Neuronal stem cell (in vitro differentiated cells): Measurements from ENCODE around the gene FGF11.

Experiments
- DNase-seq: peaks from one replicate; pipeline ENCODE4 v3.0.0-alpha.2; 2013; ENCODE audit warnings: low spot score
- H2AFZ ChIP-seq: one replicate; pipeline ENCODE4 v1.6.1; 2013; ENCODE audit warnings: mild to moderate bottlenecking, low read length, inconsistent platforms
- H2AK5ac ChIP-seq: 2 replicates; pipeline ENCODE4 v1.6.1; 2013; ENCODE audit warnings: low read depth, mild to moderate bottlenecking, inconsistent platforms, low read length, moderate library complexity, mixed read lengths
- H2BK120ac ChIP-seq: 2 replicates; pipeline ENCODE4 v1.6.1; 2013; ENCODE audit warnings: low read depth, mild to moderate bottlenecking, inconsistent platforms, low read length, moderate library complexity, mixed read lengths
- H2BK12ac ChIP-seq: one replicate; pipeline ENCODE4 v1.6.1; 2013; ENCODE audit warnings: low read length, inconsistent platforms
- H2BK15ac ChIP-seq: 2 replicates; pipeline ENCODE4 v1.6.1; 2013; ENCODE audit warnings: mild to moderate bottlenecking, low read length, inconsistent platforms, mixed read lengths
- H2BK5ac ChIP-seq: one replicate; pipeline ENCODE4 v1.6.1; 2013; ENCODE audit warnings: inconsistent platforms, mild to moderate bottlenecking, low read length, moderate library complexity
- H3K14ac ChIP-seq: one replicate; pipeline ENCODE4 v1.6.1; 2013; ENCODE audit warnings: low read length, inconsistent platforms
- H3K18ac ChIP-seq: 2 replicates; pipeline ENCODE4 v1.6.1; 2013; ENCODE audit warnings: low read length, inconsistent platforms
- H3K23ac ChIP-seq: 2 replicates; pipeline ENCODE4 v1.6.1; 2013; ENCODE audit warnings: low read depth, mild to moderate bottlenecking, mixed read lengths, low read length, inconsistent platforms; ENCODE audit not compliant: poor library complexity
- H3K27ac ChIP-seq: replicated peaks from 3 replicates; pipeline ENCODE4 v1.5.1; 2013; ENCODE audit warnings: low read length, inconsistent platforms
- H3K27me3 ChIP-seq, 3 experiments: 2 replicates each; pipeline ENCODE4 v1.6.1; 2013; ENCODE audit warnings: low read length in 3 of 3, mild to moderate bottlenecking in 2 of 3, inconsistent platforms in 1 of 3, low read depth in 1 of 3, mixed read lengths in 1 of 3, moderate library complexity in 1 of 3; ENCODE audit not compliant: control insufficient read depth in 3 of 3, insufficient read depth in 3 of 3
- H3K36me3 ChIP-seq, 2 donors: replicated peaks in 1 of 2; 2 replicates each; pipeline ENCODE4 v1.6.1; 2013; ENCODE audit warnings: low read length in 2 of 2; ENCODE audit not compliant: control insufficient read depth in 2 of 2, insufficient read depth in 2 of 2
- H3K4ac ChIP-seq: 2 replicates; pipeline ENCODE4 v1.6.1; 2013; ENCODE audit warnings: inconsistent platforms, mild to moderate bottlenecking, low read length, moderate library complexity
- H3K4me1 ChIP-seq, 2 donors: 1 replicate in 1 of 2; 2 replicates in 1 of 2; pipeline ENCODE4 v1.6.1; 2013; ENCODE audit warnings: low read length in 2 of 2, low read depth in 1 of 2; ENCODE audit not compliant: control insufficient read depth in 2 of 2, insufficient read depth in 1 of 2
- H3K4me2 ChIP-seq: one replicate; pipeline ENCODE4 v1.6.1; 2013; ENCODE audit warnings: mild to moderate bottlenecking, low read length, inconsistent platforms; ENCODE audit not compliant: insufficient read depth, poor library complexity, severe bottlenecking
- H3K4me3 ChIP-seq, 2 donors: 2 replicates each; pipeline ENCODE4 v1.5.1; 2013; ENCODE audit warnings: low read length in 2 of 2, mild to moderate bottlenecking in 2 of 2, inconsistent platforms in 1 of 2, moderate library complexity in 1 of 2
- H3K79me1 ChIP-seq: one replicate; pipeline ENCODE4 v1.6.1; 2013; ENCODE audit warnings: low read depth, mild to moderate bottlenecking, inconsistent platforms, low read length, moderate library complexity
- H3K9ac ChIP-seq: one replicate; pipeline ENCODE4 v1.6.1; 2013; ENCODE audit warnings: mild to moderate bottlenecking, low read depth, low read length, inconsistent platforms; ENCODE audit not compliant: poor library complexity
- H3K9me3 ChIP-seq, 2 donors: replicated peaks in 1 of 2; 2 replicates each; pipeline versions ENCODE3 to v1.6.1; 2013; ENCODE audit warnings: low read length in 2 of 2, mild to moderate bottlenecking in 2 of 2, inconsistent platforms in 1 of 2, low read depth in 1 of 2, mixed read lengths in 1 of 2, moderate library complexity in 1 of 2; ENCODE audit not compliant: control insufficient read depth in 2 of 2, insufficient read depth in 1 of 2
- H4K8ac ChIP-seq: one replicate; pipeline ENCODE4 v1.6.1; 2013; ENCODE audit warnings: low read depth, mild to moderate bottlenecking, inconsistent platforms, low read length, moderate library complexity
- H4K91ac ChIP-seq: one replicate; pipeline ENCODE4 v1.6.1; 2013; ENCODE audit warnings: low read length, low read depth, mild to moderate bottlenecking, inconsistent platforms; ENCODE audit not compliant: poor library complexity
- WGBS, 2 donors: extraction: QIAGEN DNeasy Blood & Tissue Kit; methylation state at CpG; one replicate each; pipeline ENCODE4 v1.1.7; 2013; ENCODE audit warnings: missing lambda C conversion rate in 2 of 2, mixed read lengths in 1 of 2; ENCODE audit not compliant: insufficient read length in 2 of 2, insufficient replicate concordance in 1 of 2; ENCODE audit errors: extremely low coverage in 2 of 2; 5-methylcytosine and 5-hydroxymethylcytosine counted together

The FGF11 gene

DNA sequence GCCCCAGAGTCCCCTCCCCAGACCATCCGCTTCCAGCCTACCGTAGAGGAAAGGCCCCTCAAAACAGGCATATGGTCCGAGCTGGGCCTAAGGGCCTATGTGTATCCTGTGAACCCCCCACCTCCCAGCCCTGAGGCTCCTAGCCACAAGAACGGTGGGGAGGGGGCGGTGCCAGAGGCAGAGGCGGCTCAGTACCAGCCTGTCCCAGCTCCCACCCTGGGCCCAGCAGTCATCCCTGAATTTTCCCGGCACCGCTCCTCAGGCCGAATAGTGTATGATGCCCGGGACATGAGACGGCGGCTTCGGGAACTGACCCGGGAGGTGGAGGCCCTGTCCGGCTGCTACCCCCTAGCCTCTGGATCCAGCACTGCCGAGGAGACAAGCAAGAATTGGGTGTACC is 18.1 kb upstream of the FGF11 start:
- Histone ChIP-seq H3K4ac (no peak overlapping the region), H2BK15ac (peak overlapping the region; percentile 13), H2AK5ac (peak overlapping the region; percentile 95), H4K91ac (peak overlapping the region; percentile 9), H3K79me1 (peaks cover under 1% of the 10 kb centered on the region), H3K27me3 (no peaks in the 10 kb centered on the region), H3K4me3 (no peak overlapping the region), H3K18ac (peak overlapping the region; percentile 15), H3K14ac (no peak overlapping the region), H3K4me2 (no peak overlapping the region), H3K27ac (no peak overlapping the region), H3K9me3 (no peaks in the 10 kb centered on the region), H3K23ac (peak overlapping the region; percentile 6), H4K8ac (no peak overlapping the region), H2BK120ac (peak overlapping the region; percentile 6), H3K36me3 (peaks cover 12 to 25% of the 10 kb centered on the region in 2 donors), H2BK12ac (peak overlapping the region; percentile 19), H3K9ac (no peak overlapping the region), H2AFZ (no peak overlapping the region), H3K4me1 (peaks cover 26 to 38% of the 10 kb centered on the region in 2 donors), H2BK5ac (no peak overlapping the region)
- WGBS, 2 donors, result no CpG with 5 or more reads among the region's 16 CpGs
- no peak for DNase-seq

DNA sequence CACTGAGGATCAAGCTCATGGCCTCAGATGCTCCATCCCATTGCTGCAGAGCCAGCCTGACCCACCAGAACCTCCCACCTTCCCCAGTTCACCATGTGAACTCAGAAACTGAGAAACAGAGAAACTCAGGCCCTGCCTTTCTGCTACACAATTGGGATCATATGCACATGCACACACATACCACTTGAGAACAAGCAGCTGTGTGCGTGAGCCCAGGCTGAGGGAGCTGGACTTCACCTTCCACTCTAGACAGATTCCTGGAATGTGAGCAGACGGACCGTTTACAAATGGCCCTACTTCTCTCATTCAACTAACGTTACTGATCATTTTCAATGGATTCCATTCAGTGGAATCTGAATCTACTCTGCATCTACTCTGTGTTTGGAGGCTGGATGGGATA is 15.6 kb upstream of the FGF11 start:
- Histone ChIP-seq H2AK5ac (no peak overlapping the region), H4K91ac (no peak overlapping the region), H3K4me1 (peaks cover 20 to 28% of the 10 kb centered on the region in 2 donors), H3K4ac (no peak overlapping the region), H3K9me3 (no peaks in the 10 kb centered on the region), H3K27ac (no peak overlapping the region), H3K18ac (no peak overlapping the region), H3K4me2 (no peak overlapping the region), H3K23ac (no peak overlapping the region), H3K79me1 (peaks cover 3% of the 10 kb centered on the region), H2BK120ac (no peak overlapping the region), H3K27me3 (no peaks in the 10 kb centered on the region), H3K36me3 (peaks cover 0 to 3% of the 10 kb centered on the region in 2 donors), H2AFZ (no peak overlapping the region), H3K14ac (no peak overlapping the region), H3K4me3 (no peak overlapping the region), H3K9ac (no peak overlapping the region), H2BK15ac (no peak overlapping the region), H4K8ac (no peak overlapping the region), H2BK12ac (no peak overlapping the region), H2BK5ac (no peak overlapping the region)
- WGBS, 2 donors, result no CpG with 5 or more reads among the region's 4 CpGs
- DNase-seq, result no peak

DNA sequence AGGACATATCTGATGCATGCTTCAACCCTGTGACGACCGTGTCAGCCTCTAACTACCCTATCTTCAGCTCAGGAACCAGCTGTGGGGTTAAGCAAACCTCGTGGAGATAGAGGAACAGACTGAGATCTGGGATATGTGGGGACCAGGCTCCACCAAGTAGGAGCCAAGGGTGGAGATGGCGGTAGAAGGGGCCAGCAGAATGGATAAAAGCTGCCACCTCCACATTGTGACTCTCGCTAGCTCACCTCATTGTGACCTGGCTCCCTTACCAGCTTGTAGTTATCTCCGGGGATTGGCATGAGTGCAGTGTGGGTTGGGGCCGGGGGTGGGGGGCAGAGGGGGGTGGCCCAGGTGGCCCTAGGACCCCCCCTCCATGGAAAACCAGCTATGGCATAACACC is 14.0 kb upstream of the FGF11 start, which contains the start of gene SPEM2:
TSS of gene SPEM2 (plus strand) at position 301 of the 400 bp plus-strand sequence. CDS start at position 374, 73 bp downstream.
- Histone ChIP-seq H3K9me3 (no peaks in the 10 kb centered on the region), H3K4me1 (peaks cover 6 to 13% of the 10 kb centered on the region in 2 donors), H3K18ac (peak within 1 kb of the TSS; percentile 38), H3K27ac (no peak within 1 kb of the TSS), H3K4me3 (peak within 1 kb of the TSS in 1 of 2 donors; percentile 35), H3K79me1 (peaks cover 3% of the 10 kb centered on the region), H3K9ac (no peak within 1 kb of the TSS), H4K8ac (no peak within 1 kb of the TSS), H3K4me2 (no peak within 1 kb of the TSS), H3K4ac (no peak within 1 kb of the TSS), H3K27me3 (no peaks in the 10 kb centered on the region), H2BK12ac (no peak within 1 kb of the TSS), H3K36me3 (no peaks in the 10 kb centered on the region), H2BK15ac (peak within 1 kb of the TSS; percentile 87), H2BK5ac (peak within 1 kb of the TSS; percentile 39), H3K14ac (peak within 1 kb of the TSS; percentile 56), H2AK5ac (peak within 1 kb of the TSS; percentile 70), H4K91ac (no peak within 1 kb of the TSS), H2AFZ (no peak within 1 kb of the TSS), H2BK120ac (no peak within 1 kb of the TSS), H3K23ac (peak within 1 kb of the TSS; percentile 55)
- WGBS, 2 donors, result no CpG with 5 or more reads among the region's 7 CpGs
- DNase-seq, result no peak

DNA sequence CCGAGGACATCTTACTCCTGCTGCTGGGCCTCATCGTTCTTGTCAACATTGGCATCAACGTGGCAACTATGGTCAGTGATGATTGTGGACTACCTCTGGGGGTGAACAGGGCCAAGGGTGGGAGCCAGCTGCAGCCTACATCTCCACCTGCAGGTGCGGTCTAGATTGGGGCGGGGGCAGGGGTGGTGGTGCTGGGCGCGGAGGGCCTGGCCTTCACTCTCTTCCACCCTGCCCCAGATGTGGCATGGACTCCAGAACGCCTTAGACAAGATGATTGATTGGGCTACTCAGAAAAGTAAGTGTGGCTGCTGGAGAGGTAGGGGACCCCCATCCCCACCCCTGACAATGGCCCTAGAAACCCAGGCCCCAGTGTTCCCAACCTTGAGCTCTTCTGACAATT is 13.6 kb upstream of the FGF11 start:
- no peaks in the 10 kb centered on the region for H3K9me3 ChIP-seq
- H3K36me3 ChIP-seq, result no peaks in the 10 kb centered on the region
- H2AK5ac ChIP-seq, result peak overlapping the region; percentile 70
- H3K4me1 ChIP-seq, result peaks cover 2 to 9% of the 10 kb centered on the region in 2 donors
- no peak overlapping the region for H3K9ac ChIP-seq
- peaks cover 3% of the 10 kb centered on the region for H3K79me1 ChIP-seq
- no peaks in the 10 kb centered on the region for H3K27me3 ChIP-seq
- no peak overlapping the region for H3K27ac ChIP-seq
- no peak overlapping the region for H2BK120ac ChIP-seq
- H3K4ac ChIP-seq, result no peak overlapping the region
- no peak overlapping the region for H2BK15ac ChIP-seq
- H3K4me3 ChIP-seq, result no peak overlapping the region
- H2BK5ac ChIP-seq, result peak overlapping the region; percentile 39
- no peak overlapping the region for H4K91ac ChIP-seq
- H4K8ac ChIP-seq, result no peak overlapping the region
- no peak overlapping the region for H3K4me2 ChIP-seq
- WGBS, 2 donors, result no CpG with 5 or more reads among the region's 8 CpGs
- no peak overlapping the region for H3K14ac ChIP-seq
- DNase-seq, result no peak
- no peak overlapping the region for H2BK12ac ChIP-seq
- no peak overlapping the region for H2AFZ ChIP-seq
- no peak overlapping the region for H3K23ac ChIP-seq
- H3K18ac ChIP-seq, result no peak overlapping the region
